DMS79 (cell line): ENCODE measurements around the gene PTPN23.

Source experiments
- DNase-seq: peaks from one replicate; lab custom pipeline; 2025; lab: John Stamatoyannopoulos, UW

Gene PTPN23

GRCh38 chr3:47405820-47406761 lies 25.3 kb downstream of the PTPN23 start:
- DNase-seq, result no peak

DNA sequence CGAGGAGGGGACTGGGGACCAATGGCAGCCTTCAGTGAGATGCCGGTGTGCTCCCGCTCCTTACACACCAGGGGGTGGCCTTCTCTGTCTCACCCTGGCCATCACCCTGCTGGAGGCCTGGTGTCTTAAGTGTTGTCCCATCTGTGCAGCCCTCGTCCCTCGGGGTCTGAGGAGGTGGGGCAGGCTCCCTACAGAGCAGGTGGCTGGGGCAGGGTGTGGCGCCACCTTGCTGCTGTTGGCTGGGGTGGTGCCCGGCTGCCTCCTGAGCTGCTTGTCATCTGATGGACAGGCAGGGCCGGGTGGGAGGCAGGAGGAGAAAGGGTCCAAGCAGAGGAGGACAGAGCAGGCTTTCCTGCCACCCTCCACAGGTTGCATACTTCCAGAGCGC lies 25.9 kb downstream of the PTPN23 start:
- DNase-seq, result no peak

- no peak for DNase-seq
Observed at GRCh38 chr3:47407237-47407636, 26.4 kb downstream of the PTPN23 start.

- DNase-seq, result no peak
Observed at GRCh38 chr3:47407896-47408838, 27.3 kb downstream of the PTPN23 start.

GRCh38 chr3:47408839-47409229 lies 28.0 kb downstream of the PTPN23 start:
- no peak for DNase-seq

DNA sequence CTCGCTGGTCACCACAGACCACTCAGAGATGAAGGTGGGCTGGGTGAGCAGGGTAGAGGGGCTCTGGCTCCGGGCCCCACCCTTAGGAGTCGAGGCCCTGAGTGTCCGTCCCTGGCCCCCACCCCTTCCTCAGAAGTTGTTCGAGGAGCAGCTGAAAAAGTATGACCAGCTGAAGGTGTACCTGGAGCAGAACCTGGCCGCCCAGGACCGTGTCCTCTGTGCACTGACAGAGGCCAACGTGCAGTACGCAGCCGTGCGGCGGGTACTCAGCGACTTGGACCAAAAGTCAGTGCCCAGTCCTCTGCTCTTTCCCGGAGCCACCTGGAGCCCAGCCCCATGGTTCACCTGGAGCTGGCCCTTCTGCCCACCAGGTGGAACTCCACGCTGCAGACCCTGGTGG lies 28.5 kb downstream of the PTPN23 start:
- no peak for DNase-seq

DNA sequence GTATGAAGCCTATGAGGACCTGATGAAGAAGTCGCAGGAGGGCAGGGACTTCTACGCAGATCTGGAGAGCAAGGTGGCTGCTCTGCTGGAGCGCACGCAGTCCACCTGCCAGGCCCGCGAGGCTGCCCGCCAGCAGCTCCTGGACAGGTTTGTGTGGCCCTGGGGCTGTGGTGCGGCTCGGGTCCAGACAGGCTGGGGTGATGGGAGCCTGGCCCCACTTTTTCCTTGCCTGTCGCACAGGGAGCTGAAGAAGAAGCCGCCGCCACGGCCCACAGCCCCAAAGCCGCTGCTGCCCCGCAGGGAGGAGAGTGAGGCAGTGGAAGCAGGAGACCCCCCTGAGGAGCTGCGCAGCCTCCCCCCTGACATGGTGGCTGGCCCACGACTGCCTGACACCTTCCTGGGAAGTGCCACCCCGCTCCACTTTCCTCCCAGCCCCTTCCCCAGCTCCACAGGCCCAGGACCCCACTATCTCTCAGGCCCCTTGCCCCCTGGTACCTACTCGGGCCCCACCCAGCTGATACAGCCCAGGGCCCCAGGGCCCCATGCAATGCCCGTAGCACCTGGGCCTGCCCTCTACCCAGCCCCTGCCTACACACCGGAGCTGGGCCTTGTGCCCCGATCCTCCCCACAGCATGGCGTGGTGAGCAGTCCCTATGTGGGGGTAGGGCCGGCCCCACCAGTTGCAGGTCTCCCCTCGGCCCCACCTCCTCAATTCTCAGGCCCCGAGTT lies 29.0 kb downstream of the PTPN23 start:
- no peak for DNase-seq

DNA sequence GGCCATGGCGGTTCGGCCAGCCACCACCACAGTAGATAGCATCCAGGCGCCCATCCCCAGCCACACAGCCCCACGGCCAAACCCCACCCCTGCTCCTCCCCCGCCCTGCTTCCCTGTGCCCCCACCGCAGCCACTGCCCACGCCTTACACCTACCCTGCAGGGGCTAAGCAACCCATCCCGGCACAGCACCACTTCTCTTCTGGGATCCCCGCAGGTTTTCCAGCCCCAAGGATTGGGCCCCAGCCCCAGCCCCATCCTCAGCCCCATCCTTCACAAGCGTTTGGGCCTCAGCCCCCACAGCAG lies 29.5 kb downstream of the PTPN23 start:
- no peak for DNase-seq

GRCh38 chr3:47410801-47411646 lies 30.2 kb downstream of the PTPN23 start:
- no peak for DNase-seq

DNA sequence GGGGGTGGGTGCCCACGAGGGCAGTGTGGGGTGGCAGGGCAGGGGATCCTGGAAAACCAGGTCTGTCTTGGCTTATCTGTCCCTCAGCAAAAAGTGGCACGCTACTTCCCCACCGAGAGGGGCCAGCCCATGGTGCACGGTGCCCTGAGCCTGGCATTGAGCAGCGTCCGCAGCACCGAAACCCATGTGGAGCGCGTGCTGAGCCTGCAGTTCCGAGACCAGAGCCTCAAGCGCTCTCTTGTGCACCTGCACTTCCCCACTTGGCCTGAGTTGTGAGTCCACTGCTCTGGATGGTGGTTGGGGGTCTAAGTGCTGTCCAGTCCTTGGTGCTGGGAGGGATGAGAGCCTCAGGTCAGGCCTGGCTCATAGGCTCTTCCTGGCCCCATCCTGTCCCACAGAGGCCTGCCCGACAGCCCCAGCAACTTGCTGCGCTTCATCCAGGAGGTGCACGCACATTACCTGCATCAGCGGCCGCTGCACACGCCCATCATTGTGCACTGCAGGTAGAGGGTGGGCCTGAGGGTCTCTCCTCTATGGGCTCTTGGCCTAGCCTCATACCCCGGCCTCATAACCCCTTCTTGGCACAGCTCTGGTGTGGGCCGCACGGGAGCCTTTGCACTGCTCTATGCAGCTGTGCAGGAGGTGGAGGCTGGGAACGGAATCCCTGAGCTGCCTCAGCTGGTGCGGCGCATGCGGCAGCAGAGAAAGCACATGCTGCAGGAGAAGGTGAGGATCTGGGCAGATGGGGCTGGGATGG lies 31.1 kb downstream of the PTPN23 start:
- no peak for DNase-seq

GRCh38 chr3:47412453-47412756 lies 31.6 kb downstream of the PTPN23 start:
- DNase-seq, result no peak

- DNase-seq, result no peak
Observed at GRCh38 chr3:47412842-47413520, 32.2 kb downstream of the PTPN23 start.

DNA sequence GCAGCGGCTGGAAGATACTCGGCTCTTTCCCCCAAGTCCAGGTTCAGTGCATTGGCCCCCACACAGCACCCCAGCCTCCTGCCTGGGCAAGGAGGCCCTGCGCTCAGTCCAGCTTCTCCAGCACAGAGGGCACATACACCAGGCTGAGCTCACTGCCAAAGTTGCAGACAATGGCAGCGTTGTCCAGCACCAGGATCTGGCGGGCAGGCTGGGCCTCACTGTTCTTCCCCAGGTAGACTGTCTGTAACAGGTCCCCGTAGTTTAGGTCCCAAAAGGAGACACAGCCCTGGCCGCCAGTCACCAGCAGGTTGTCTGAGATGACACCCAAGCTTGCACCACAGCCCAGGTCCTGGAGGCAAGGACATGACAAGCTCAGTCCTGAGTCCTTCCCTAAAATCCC lies 32.9 kb downstream of the PTPN23 start:
- no peak for DNase-seq

- DNase-seq, result no peak
Observed at GRCh38 chr3:47414161-47414564, 33.3 kb downstream of the PTPN23 start.

DNA sequence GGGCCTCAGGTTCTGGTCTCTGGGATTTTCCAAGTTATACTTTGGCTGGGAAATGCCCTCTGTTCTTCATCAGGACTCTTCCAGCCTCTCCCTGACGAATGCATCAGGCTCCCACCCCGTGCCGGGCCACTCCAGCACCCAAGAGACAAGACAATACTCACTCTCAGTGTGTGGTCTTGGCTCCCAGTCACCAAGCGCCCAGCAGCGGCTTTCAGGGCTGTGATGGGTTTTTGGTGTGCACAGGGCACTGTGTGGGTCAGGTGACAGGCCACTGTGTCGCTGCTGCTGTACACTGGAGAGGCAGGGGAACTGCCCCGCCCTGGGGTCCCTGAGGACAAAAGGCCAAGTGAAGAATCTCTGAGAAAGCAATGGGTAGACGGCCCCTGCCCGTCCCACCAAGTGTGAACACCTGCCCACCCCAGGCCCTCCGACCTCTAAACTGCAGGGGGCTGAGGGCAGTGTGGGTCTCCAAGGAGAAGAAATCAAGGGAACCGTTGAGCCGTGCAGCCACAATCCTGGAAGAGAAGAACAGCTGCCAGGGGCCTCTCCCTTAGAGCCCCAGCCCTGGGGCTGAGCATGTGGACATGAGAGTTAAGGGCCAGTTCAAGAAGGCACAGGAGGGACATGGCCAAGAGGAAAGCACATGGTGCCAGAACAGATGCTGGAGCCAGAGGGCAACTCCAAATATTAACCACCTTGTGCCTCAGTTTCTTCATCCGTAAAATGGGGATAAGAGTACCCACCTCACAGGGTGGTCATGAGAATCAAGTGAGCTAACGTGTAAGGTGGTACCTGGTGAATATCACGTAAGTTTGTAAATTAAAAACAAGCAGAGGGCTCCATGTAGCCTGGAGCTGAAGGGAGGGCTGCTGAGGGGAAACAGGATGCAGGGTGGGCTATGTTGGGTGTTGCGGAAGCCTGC lies 34.1 kb downstream of the PTPN23 start:
- DNase-seq, result no peak

GRCh38 chr3:47416041-47416440 lies 35.2 kb downstream of the PTPN23 start:
- DNase-seq, result no peak

DNA sequence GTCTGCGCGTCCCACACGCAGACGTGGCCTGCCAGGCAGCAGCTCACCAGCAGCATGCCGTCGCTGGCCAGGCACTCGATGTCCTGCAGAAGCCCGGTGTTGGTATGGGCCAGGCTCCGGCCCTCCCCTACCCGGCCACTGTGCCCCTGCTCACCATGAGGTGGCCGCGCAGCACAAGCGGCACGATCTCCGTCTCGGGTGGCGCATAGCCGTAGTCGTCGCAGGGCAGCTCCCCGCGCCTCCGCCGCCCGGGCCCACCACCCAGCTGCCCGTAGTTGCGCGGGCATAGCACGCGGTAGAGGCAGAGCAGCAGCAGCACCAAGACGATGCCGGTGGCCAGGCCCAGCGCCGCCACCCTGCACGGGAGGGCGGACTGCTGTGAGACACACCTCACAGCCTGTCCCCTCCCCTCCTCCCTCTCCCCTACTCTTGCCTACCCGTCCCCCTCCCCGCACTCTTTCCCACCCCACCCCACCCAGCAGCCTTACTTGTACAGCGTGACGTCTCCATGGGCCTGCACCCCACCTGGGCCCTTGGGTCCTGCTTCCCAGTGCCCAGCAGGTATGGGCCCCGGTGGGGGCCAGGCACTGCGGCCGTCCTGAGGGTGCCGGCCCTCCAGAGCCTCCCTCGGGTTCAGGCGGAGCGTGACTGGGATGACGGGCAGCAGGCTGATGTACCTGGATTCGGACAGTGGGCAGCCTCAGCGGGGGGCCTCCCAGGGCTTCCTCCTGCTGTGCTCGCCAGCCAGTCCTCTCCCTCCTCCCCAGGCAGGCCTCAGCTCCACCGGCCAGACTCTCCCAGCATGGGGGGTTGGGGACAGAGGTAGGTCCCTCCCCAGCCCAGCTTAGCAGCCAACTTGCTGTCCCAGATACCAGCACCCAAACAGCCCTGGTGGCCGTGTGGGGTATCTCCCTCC lies 37.6 kb downstream of the PTPN23 start:
- no peak for DNase-seq
